HG03139 (cell line): ENCODE results near the gene ADCY3.
"Not testable (repeated sequence)": the region's sequence is repeated elsewhere in the genome, so short reads cannot be mapped to it uniquely, and the experiment has no call there.

Experiments
- ATAC-seq: cut with Tn5 transposase; IDR thresholded peaks from one replicate; pipeline ENCODE4 v1.9.1; 2021; ENCODE audit not compliant: unreplicated experiment

The ADCY3 gene

DNA sequence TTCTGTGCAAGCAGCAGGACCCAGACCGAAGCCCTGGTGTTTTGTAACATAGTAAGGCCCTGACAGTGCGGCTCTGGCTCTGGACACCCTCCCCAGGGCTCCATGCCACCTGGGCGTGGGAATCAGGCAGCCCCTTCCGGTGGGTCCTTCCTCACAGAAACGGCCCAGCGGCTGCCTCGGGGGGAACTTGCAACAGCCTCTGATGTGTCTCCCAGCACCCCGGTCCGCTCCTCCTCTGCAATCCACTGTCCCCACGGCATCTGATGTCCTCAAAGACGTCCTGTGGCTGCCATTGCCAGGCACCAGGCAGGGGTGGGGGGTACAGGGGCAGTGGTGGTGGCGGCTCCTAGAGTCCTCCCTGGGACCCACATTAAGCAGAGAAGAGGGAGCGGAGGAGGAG, 68.0 kb downstream of the ADCY3 start:
- ATAC-seq: no peak

- no peak for ATAC-seq
Observed at GRCh38 chr2:24850944-24851343, 69.1 kb downstream of the ADCY3 start.

DNA sequence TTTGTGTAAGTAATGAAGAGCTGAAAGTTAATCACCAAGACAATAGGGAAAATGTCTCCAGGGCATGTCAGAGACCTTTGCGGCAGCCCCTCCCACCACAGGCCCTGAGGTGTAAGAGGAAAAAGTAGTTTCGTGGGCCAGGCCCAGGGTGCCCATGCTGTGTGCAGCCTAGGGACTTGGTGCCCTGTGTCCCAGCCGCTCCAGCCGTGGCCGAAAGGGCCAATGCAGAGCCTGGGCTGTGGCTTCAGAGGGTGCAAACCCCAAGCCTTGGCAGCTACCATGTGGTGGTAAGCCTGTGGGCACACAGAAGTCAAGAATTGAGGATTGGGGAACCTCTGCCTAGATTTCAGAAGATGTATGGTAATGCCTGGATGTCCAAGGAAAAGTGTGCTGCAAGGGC, 74.3 kb downstream of the ADCY3 start:
- no peak for ATAC-seq

DNA sequence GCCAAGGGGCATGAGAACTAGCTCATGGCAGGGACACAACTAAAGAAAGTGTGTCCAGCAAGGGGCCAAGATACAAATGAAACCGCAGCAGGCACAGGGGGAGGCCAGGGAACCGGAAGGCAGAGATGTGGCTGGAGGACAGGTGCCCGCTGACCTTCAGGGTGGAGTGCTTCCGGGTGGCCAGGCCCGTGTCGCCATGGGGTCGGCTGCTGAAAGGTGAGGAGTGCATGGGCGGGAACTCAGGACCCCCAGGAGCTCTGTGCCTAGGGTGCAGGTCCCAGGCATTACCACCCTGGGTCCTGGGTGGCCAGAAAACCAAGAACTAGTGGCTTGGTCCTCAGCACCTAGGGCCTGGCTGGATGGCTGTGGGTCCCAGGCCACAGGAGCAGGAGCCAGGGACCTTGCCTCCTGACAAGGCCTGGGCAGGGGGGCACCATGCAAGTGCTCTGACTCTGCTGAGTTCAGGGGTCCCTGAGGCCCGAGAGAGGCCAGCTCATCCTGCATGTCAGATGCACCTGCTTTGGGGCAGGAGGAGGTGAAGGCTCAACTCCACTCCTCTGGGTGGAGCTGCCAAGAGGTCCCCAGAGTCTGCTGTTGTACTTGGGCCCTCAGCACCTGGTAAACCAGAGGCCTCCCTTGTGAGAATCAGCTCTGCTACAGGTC, 75.9 kb downstream of the ADCY3 start:
- no peak for ATAC-seq

- no peak for ATAC-seq
Observed at GRCh38 chr2:24843330-24843860, 76.6 kb downstream of the ADCY3 start.

- ATAC-seq: no peak
Observed at GRCh38 chr2:24842081-24843050, 77.7 kb downstream of the ADCY3 start.

GRCh38 chr2:24840962-24841945, 78.8 kb downstream of the ADCY3 start:
- no peak for ATAC-seq

DNA sequence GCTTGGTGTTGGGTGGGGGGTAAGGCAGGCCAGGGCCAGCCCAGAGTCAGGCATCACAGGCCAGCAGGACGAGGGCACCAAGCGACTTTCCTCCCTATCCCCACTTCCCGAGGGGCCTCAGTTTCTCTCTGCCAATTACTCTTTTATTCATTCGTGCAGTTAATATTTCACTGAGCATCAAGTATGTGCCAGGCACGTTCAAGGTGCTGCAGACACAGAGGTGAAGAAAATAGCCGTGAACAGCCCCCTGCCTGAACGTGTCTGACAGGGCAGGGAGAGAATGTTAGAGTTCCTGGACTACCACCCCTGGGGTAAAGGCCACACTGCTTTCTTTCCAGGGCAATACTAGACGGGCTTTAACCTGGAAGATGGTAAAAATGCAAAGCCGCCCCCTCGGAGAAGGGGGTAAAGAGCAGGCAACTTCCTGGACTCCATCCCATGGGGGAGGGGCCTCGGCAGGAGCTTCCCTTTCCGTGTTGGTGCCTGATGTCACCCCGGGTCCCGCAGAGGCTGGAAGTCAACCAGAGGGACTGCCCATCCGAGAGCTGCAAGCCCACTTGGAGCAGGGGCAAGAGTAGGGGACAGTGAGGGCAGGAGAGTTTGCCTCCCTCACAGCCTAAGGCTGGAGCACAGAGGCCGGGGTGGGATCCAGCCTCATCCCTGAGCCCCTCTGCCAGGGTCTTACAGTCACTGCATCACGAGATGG, 79.7 kb downstream of the ADCY3 start:
- ATAC-seq: no peak

DNA sequence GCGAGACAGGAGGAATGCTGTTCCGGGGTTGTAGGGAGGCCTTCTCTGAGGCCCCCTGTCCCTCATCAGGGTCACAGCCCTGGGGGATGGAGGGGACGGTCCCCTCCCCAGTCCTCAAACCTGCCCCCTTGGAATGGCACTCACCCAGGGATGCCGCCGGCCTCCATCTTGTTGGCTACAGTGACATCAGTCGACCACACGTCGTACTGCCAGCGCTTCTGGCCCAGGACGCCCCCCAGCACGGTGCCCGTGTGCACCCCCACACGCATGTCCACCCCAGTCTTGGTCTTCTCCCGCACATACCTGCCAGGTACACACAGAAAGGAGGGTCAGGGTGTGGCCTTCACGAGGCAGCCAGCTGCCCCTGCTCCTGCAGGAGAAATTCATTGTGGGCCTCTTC, 80.3 kb downstream of the ADCY3 start:
- ATAC-seq: no peak

DNA sequence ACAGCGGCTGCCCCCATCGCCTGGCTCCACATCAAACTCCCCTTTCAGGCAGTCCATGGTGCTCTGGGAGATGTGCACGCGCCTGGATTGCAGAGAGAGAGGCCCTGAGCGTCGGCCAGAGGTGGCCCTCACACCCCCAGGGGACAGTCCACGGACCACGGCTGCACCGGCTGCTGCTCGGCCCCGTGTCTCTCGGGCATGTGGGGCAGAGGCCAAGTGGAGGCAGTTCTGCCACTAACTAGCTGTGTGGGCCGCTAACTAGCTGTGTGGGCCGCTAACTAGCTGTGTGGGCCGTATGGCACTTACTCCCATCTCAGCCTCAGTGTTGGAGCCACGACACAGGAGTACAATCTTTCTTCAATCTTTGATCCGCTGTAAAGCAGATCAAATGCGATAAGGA, 81.5 kb downstream of the ADCY3 start:
- no peak for ATAC-seq

GRCh38 chr2:24837996-24838513, 82.0 kb downstream of the ADCY3 start:
- ATAC-seq: no peak

DNA sequence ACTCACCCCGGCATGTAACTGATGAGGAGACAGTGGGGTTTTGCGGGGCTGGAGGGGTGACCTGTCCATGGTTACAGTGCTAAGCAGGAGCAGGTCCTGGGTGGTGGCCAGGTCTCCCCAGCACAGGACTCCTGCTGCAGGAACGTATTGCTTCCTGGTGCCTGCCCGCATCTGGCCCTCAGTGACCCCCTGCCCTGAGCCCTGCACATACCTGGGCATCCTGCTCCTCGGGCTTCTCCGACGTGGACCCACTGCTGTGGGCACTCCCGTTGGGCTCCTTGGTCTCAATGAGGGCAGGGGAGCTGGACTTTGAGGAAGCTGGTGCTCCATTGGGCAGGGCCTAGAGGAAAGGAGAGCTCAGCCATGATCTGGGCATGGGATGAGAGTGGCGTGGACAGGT, 83.3 kb downstream of the ADCY3 start:
- ATAC-seq: no peak

DNA sequence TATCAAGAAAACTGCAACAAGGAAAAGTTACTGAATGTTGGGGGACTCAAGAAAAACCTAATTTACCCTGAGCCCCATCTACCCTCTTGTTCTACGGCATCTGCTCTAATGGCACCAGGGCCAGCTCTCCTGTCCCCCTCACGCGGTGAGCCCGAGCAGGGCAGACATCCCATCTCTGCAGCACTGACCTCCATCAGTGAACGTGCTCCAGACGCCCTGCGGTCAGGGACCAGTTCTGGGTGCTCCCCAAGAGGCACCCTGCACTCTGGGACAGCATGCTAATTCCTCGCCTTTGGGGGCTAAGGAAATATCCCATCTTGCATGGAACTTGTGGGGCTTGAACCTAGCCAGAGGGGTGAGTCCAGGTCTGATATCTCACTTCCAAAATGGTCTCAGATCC, 83.8 kb downstream of the ADCY3 start:
- ATAC-seq: no peak

DNA sequence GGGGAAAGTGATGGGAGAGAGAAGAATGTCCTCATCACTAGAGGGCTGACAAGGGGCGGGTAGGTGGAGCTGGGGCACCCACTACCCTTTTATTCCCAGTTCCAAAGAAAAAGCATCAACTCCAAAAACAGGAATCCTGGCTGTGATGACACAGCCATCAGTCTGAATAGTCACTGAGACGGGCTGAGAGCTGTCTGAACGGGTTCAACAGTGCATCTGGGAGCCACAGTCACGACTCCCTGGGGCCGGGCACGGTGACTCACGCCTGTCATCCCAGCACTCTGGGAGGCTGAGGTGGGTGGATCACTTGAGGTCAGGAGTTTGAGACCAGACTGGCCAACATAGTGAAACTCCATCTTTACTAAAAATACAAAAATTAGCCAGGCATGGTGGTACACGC, 84.6 kb downstream of the ADCY3 start:
- ATAC-seq: not testable (repeated sequence)

DNA sequence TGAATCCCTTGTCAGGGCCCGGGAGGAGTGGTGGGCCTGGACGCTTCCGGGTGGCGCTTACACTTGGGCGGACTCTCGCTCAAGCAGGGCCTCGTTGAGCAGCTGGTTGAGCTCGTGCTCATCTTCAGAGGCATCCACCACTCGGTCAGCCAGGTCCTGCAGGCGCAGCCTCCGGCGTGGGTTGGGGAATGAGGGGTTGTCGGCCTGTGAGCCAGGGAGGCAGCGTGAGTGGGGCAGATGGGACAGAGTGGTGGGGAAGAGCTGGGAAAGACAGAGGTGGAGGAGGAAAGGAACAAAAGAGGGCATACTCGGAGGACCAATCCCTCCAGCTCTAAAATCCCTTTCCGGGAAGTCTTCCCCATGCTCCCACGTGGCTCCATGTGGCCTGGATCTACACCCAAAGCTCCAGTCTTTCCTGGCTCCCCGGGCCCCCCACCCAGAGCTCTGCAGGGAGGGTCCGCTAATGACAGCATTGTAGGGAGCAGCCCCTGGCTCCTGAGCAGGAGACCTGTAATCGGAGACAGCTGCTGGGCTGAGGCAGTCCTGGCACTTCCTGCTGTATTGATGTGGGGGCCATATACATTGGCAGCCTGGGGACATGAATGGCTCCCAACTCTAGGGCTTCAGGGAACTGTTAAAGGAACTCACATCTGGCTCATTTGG, 85.2 kb downstream of the ADCY3 start:
- ATAC-seq: no peak

- no peak for ATAC-seq
Observed at GRCh38 chr2:24833821-24834732, 86.0 kb downstream of the ADCY3 start.

DNA sequence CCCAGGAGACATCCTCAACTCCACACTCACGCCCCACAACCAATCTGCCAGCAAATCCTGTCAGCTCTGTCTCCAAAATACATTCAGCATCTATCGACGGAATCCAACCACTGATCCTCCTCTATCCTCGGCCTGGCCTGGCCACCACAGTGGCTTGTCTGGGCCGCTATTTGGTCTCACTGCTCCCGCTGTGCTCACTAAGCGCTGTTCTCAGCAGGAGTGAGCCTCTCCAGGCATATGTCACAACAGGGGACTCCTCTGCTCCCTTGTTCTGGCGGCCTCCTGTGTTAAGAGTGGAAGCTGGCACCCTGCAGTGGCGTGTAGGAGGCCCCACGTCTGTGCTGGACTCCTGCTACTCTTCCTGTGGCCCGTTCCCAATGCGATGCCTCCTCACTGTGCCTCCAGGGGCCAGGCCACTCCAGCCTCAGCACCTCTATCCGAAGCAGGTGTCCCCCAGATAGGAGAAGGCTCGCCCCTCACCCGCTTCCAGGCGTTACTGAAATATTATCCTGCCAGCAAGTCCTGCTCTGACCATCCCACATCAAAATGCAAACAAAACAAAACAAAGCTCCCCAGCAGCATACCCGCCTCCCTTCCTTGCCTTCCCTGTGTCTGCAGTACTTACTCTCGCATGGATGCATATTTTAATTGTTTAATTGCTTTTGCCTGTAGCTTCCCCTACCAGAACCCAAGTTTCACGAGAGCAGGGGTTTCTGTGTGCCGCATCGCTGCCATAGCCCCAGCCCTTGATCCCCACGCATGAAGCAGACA, 86.9 kb downstream of the ADCY3 start:
- ATAC-seq: no peak

- ATAC-seq: no peak
Observed at GRCh38 chr2:24832521-24832920, 87.5 kb downstream of the ADCY3 start.
